Measurements from ENCODE around the gene PIR.

DNA sequence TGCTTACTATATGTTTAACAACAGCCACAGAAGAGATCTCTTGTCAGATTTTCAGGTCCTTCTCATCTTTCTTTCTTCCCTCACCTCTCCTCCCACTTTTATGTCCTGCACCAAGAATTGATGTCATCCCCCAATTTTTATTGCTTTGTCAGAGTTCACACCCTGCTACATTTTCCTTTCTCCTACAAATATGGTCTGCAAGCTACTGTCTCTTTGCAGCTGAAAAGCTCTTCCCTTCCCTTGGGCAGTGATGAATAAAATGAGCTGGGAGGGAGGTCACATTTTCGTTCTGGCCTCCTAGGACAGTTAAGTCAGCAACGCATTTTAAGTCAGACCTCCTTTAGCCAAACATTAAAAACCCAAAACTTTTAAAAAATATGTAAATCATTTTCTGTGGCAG, 82.2 kb downstream of the PIR start:
- TF ChIP-seq POLR2AphosphoS5 (IDR thresholded peaks at IDR 0.05; ENCODE audit: low read depth, low read length) (no peak), FOSL1 (IDR thresholded peaks at IDR 0.05; ENCODE audit: low read depth) (no peak), POLR2A (IDR thresholded peaks at IDR 0.05; ENCODE audit: borderline replicate concordance, extremely low read depth, insufficient read depth, insufficient read length) (no peak), ZNF274 (IDR thresholded peaks at IDR 0.05; ENCODE audit: low read depth, low read length) (no peak), SP1 (IDR thresholded peaks at IDR 0.05; ENCODE audit: low read depth) (no peak)
- TF ChIP-seq, protein P1, sequence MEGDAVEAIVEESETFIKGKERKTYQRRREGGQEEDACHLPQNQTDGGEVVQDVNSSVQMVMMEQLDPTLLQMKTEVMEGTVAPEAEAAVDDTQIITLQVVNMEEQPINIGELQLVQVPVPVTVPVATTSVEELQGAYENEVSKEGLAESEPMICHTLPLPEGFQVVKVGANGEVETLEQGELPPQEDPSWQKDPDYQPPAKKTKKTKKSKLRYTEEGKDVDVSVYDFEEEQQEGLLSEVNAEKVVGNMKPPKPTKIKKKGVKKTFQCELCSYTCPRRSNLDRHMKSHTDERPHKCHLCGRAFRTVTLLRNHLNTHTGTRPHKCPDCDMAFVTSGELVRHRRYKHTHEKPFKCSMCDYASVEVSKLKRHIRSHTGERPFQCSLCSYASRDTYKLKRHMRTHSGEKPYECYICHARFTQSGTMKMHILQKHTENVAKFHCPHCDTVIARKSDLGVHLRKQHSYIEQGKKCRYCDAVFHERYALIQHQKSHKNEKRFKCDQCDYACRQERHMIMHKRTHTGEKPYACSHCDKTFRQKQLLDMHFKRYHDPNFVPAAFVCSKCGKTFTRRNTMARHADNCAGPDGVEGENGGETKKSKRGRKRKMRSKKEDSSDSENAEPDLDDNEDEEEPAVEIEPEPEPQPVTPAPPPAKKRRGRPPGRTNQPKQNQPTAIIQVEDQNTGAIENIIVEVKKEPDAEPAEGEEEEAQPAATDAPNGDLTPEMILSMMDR (IDR thresholded peaks at IDR 0.05 in 2 of 3, conservative IDR thresholded peaks at IDR 0.05 in 1 of 3; ENCODE audit: borderline replicate concordance in 1 of 3, insufficient read depth in 1 of 3, low read depth in 2 of 3, low read length in 2 of 3): no peak
- TF ChIP-seq, protein P2, sequence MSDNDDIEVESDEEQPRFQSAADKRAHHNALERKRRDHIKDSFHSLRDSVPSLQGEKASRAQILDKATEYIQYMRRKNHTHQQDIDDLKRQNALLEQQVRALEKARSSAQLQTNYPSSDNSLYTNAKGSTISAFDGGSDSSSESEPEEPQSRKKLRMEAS (IDR thresholded peaks at IDR 0.05): no peak

All from HCT116 (cell line).